ENCODE data around the gene C11orf21. TPM values are rescaled to one million over a fixed set of nuclear protein-coding genes. Genes with fewer than 3 reads are reported as not detected.

C11orf21 gene
- total and polyA plus RNA-seq, 2 of the 8 experiments (the other 6 are each of a cell fraction or from before 2014, with no cell fraction given), result not detected

DNA sequence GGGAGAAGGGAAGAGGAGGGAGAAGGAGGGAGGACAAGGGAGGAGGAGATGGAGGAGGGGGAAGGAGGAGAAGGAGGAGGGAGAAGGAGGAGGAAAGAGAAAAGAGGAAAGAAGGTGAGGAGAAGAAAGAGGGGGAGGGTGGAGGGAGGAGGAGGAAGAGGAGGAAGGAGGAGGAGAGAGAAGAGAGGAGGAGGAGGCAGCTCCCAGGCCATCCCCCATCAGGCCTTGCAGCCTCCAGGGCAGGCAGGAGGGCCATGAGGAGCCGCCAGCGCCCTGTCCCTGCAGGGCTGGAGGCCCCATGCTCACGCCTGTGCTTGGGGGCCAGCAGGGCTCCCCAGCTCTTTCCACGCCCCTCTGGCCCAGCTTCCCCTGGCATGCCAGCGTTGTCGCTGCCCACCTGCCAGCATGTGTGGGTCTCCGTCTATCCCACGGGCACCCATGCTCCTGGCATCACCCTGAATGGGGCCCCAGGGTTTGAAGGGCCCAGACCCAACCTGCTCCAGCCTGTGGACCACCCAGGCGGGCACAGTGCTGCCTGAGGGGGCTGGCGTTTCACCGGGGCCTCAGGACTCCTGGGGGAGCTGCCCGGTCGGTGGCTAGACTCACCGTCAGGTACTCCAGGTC is 5.3 kb upstream of the C11orf21 start:
- H3K4me1 ChIP-seq (replicated peaks in 1 of 4; ENCODE audit: control insufficient read depth in 3 of 4, insufficient read depth in 4 of 4, low read length in 3 of 4), result peaks cover 0 to 3% (median 0%) of the 10 kb centered on the region in 4 experiments; a peak in 1 of 7 replicates
- CTCF ChIA-PET (ENCODE audit: partially characterized antibody), result interaction anchor here (1.6 to 14.9 kb wide), 16 partner anchors 10 to 225 kb away, joined by 4 to 333 read pairs (median 23); partner anchors contain the start of gene TSSC4
- POLR2A ChIA-PET (ENCODE audit: partially characterized antibody), result interaction anchor here (0.6 to 2.4 kb wide), 3 partner anchors 93 to 113 kb away, joined by 3 to 14 read pairs (median 10); partner anchors contain the start of gene TSSC4

More for the DNA sequence above, 5.3 kb upstream of the C11orf21 start:
- H2AK5ac ChIP-seq (ENCODE audit: low read depth, low read length), result no peak overlapping the region
- no peaks in the 10 kb centered on the region for H3K79me1 ChIP-seq (ENCODE audit: low read depth, low read length)
- no peak overlapping the region for H3K23ac ChIP-seq (ENCODE audit: insufficient read length)
- no peak overlapping the region for H2BK120ac ChIP-seq (replicated peaks; ENCODE audit: low read depth, low read length)
- H4K5ac ChIP-seq (ENCODE audit: insufficient read length, low read depth, low read length), result no peak overlapping the region
- H3K4me2 ChIP-seq (ENCODE audit: insufficient read depth in 1 of 2, low read depth in 2 of 2, low read length in 2 of 2), result no peak overlapping the region
- H2BK15ac ChIP-seq (ENCODE audit: low read length), result no peak overlapping the region
- no peak overlapping the region for H3K56ac ChIP-seq (replicated peaks; ENCODE audit: insufficient read length, low read depth, low read length)
- no peak for DNase-seq (ENCODE audit: low read depth in 1 of 2, low spot score in 2 of 2)
- peaks cover 0 to 5% of the 10 kb centered on the region in 2 experiments for H4K20me1 ChIP-seq (replicated peaks in 1 of 2; ENCODE audit: control insufficient read depth in 1 of 2, insufficient read depth in 2 of 2, low read length in 2 of 2)
- no peaks in the 10 kb centered on the region for H3K9me3 ChIP-seq (ENCODE audit: insufficient read depth in 2 of 2, low read depth in 1 of 2, low read length in 1 of 2)
- H3K23me2 ChIP-seq (ENCODE audit: low read depth, low read length), result no peaks in the 10 kb centered on the region
- no peak for TF ChIP-seq GTF2F1 (IDR thresholded peaks at IDR 0.05; ENCODE audit: borderline replicate concordance, low read depth, low read length)
- no peak for TF ChIP-seq POU5F1 (IDR thresholded peaks at IDR 0.05; ENCODE audit: low read depth, low read length)
- no peak for TF ChIP-seq CHD1 (IDR thresholded peaks at IDR 0.05; ENCODE audit: low read depth, low read length)
- TF ChIP-seq BACH1 (IDR thresholded peaks at IDR 0.05; ENCODE audit: low read length), result no peak
- no peak for TF ChIP-seq ATF2 (IDR thresholded peaks at IDR 0.05; ENCODE audit: low read length)
- no peak for TF ChIP-seq JUND (IDR thresholded peaks at IDR 0.05; ENCODE audit: low read length)
- TF ChIP-seq KDM5A (IDR thresholded peaks at IDR 0.05; ENCODE audit: low read length), result no peak
- TF ChIP-seq, protein P1, sequence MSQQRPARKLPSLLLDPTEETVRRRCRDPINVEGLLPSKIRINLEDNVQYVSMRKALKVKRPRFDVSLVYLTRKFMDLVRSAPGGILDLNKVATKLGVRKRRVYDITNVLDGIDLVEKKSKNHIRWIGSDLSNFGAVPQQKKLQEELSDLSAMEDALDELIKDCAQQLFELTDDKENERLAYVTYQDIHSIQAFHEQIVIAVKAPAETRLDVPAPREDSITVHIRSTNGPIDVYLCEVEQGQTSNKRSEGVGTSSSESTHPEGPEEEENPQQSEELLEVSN (IDR thresholded peaks at IDR 0.05), result no peak
- no peak for TF ChIP-seq RAD21 (IDR thresholded peaks at IDR 0.05 in 1 of 2, conservative IDR thresholded peaks at IDR 0.05 in 1 of 2; ENCODE audit: low read depth in 2 of 2, low read length in 2 of 2)
- no peak for TF ChIP-seq RBBP5 (IDR thresholded peaks at IDR 0.05; ENCODE audit: borderline replicate concordance, low read depth, low read length)
- no peak overlapping the region for H2BK20ac ChIP-seq (ENCODE audit: low read length)
- H3K4ac ChIP-seq (replicated peaks; ENCODE audit: insufficient read length, low read depth, low read length), result no peak overlapping the region
- H3K27ac ChIP-seq (ENCODE audit: low read depth, low read length), result no peak overlapping the region
- H2BK12ac ChIP-seq (ENCODE audit: low read depth, low read length), result no peak overlapping the region
- no peaks in the 10 kb centered on the region for H3K79me2 ChIP-seq (ENCODE audit: control insufficient read depth in 1 of 2, insufficient read depth in 2 of 2, low read length in 2 of 2)
- no peak overlapping the region for H2AFZ ChIP-seq (ENCODE audit: low read length)
- no peaks in the 10 kb centered on the region for H3K27me3 ChIP-seq (replicated peaks in 1 of 4; ENCODE audit: control insufficient read depth in 3 of 4, extremely low read depth in 1 of 4, insufficient read depth in 3 of 4, low read length in 3 of 4)
- no peak overlapping the region for H3K14ac ChIP-seq (ENCODE audit: insufficient read length)
- no peak overlapping the region for H3K18ac ChIP-seq (ENCODE audit: extremely low read depth, low read length)
- H4K8ac ChIP-seq (ENCODE audit: extremely low read depth, insufficient read depth, low read length), result no peak overlapping the region
- WGBS, 2 experiments (ENCODE audit: extremely low coverage in 1 of 2, insufficient coverage in 1 of 2, insufficient read length in 1 of 2, insufficient replicate concordance in 2 of 2, low coverage in 1 of 2, low lambda C conversion rate in 2 of 2, missing lambda C conversion rate in 1 of 2), result 86% methylated on average over 13 of the region's 14 CpGs; no CpG with 5 or more reads in 1 of the 2 experiments
- H3K36me3 ChIP-seq (ENCODE audit: control insufficient read depth in 2 of 4, insufficient read depth in 4 of 4, low read length in 3 of 4), result no peaks in the 10 kb centered on the region
- no peak overlapping the region for H4K91ac ChIP-seq (replicated peaks; ENCODE audit: insufficient read length, low read length)
- H2BK5ac ChIP-seq (ENCODE audit: low read depth, low read length), result no peak overlapping the region
- no peak overlapping the region for H3K9ac ChIP-seq (replicated peaks in 1 of 4; ENCODE audit: extremely low read depth in 1 of 4, low read depth in 3 of 4, low read length in 3 of 4)
- H3K4me3 ChIP-seq (ENCODE audit: extremely low read depth in 1 of 4, insufficient read depth in 2 of 4, low read depth in 3 of 4, low read length in 4 of 4), result no peak overlapping the region
- no peak for FAIRE-seq

Data from H1 (cell line).